Central memory CD8-positive, alpha-beta T cell (primary cell): ENCODE results near the gene BCDIN3D.
"Not testable (repeated sequence)": the region's sequence is repeated elsewhere in the genome, so short reads cannot be mapped to it uniquely, and the experiment has no call there.

Experiments
- ATAC-seq: fragments of 150-1000 bp; cut with Tn5 transposase; replicated peaks from 2 replicates; pipeline ENCODE4 v1.10.0; 2022; ENCODE audit warnings: mild to moderate bottlenecking, moderate FRiP score, moderate number of reproducible peaks; ENCODE audit not compliant: poor library complexity, severe bottlenecking; ENCODE audit errors: extremely low read depth
- DNase-seq, 2 donors: peaks; one replicate each; pipeline ENCODE4 v3.0.0; 2021; ENCODE audit warnings: low spot score in 2 of 2
- H3K27ac Mint-ChIP-seq: one replicate; pipeline ENCODE4 v1.8.0; 2022; ENCODE audit warnings: low read depth, mild to moderate bottlenecking, moderate library complexity, mixed read lengths
- H3K27me3 Mint-ChIP-seq: one replicate; pipeline ENCODE4 v1.8.0; 2022; ENCODE audit warnings: mixed read lengths
- H3K36me3 Mint-ChIP-seq: one replicate; pipeline ENCODE4 v1.8.0; 2022; ENCODE audit warnings: mild to moderate bottlenecking, moderate library complexity, mixed read lengths; ENCODE audit not compliant: insufficient read depth
- H3K4me1 Mint-ChIP-seq: one replicate; pipeline ENCODE4 v1.8.0; 2022; ENCODE audit warnings: mixed read lengths
- H3K4me3 Mint-ChIP-seq: one replicate; pipeline ENCODE4 v1.8.0; 2022; ENCODE audit warnings: mild to moderate bottlenecking, moderate library complexity, mixed read lengths
- H3K9me3 Mint-ChIP-seq: one replicate; pipeline ENCODE4 v1.8.0; 2022; ENCODE audit warnings: mixed read lengths

The BCDIN3D gene

GRCh38 chr12:49872781-49873181, 29.9 kb upstream of the BCDIN3D start:
- DNase-seq, result no peak
- Mint-ChIP-seq H3K27me3 (no peaks in the 10 kb centered on the region), H3K4me3 (no peak overlapping the region), H3K9me3 (peaks cover 2% of the 10 kb centered on the region), H3K27ac (no peak overlapping the region), H3K36me3 (no peaks in the 10 kb centered on the region), H3K4me1 (no peaks in the 10 kb centered on the region)
- no peak for ATAC-seq

DNA sequence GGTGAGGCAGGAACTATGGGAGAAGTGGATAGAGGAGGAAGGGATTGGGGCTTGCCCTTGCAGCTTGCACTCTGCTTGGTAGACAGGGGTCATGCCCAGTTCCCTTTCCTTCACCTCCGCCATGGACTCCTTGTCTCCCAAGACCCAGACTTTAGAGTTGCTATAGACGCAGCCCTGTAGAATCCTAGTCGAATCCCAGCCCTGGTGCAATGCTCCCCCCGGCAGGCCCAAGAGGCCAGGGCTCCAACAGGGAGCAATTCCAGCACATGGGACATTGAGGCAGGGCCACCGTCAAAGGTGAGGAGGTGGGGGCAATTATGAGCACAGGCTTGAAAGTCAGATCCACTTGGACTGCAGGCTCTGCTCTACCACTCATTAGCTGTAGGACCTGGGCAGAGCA, 29.5 kb upstream of the BCDIN3D start:
- Mint-ChIP-seq H3K27me3 (no peaks in the 10 kb centered on the region), H3K4me1 (no peaks in the 10 kb centered on the region), H3K36me3 (no peaks in the 10 kb centered on the region), H3K9me3 (no peaks in the 10 kb centered on the region), H3K4me3 (no peak overlapping the region), H3K27ac (no peak overlapping the region)
- DNase-seq (no peak), ATAC-seq (no peak)

- not testable (repeated sequence) for ATAC-seq, H3K36me3 Mint-ChIP-seq, H3K27me3 Mint-ChIP-seq, H3K4me3 Mint-ChIP-seq, H3K9me3 Mint-ChIP-seq, DNase-seq, H3K27ac Mint-ChIP-seq, H3K4me1 Mint-ChIP-seq
These were observed 28.9 kb upstream of the BCDIN3D start for GRCh38 chr12:49871811-49872251.

DNA sequence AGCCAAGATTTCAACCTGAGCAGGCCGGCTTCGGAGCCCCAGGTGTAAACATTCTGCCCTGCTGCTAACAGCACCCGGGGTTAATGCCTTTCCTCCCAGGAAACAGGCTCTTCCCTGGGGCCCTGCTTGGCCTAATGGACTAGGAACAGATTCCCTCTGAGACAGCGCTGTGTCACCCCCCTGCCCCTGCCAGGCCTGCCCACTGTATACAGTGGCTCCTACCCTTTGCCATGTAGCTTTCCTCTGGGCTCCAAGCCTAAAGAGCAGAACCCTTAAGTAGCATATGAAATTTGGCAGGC, 28.3 kb upstream of the BCDIN3D start:
- ATAC-seq (no peak), DNase-seq (no peak)
- no peaks in the 10 kb centered on the region for H3K36me3 Mint-ChIP-seq
- no peak overlapping the region for H3K4me3 Mint-ChIP-seq
- no peaks in the 10 kb centered on the region for H3K9me3 Mint-ChIP-seq
- no peak overlapping the region for H3K27ac Mint-ChIP-seq
- H3K4me1 Mint-ChIP-seq, result no peaks in the 10 kb centered on the region
- H3K27me3 Mint-ChIP-seq, result no peaks in the 10 kb centered on the region

DNA sequence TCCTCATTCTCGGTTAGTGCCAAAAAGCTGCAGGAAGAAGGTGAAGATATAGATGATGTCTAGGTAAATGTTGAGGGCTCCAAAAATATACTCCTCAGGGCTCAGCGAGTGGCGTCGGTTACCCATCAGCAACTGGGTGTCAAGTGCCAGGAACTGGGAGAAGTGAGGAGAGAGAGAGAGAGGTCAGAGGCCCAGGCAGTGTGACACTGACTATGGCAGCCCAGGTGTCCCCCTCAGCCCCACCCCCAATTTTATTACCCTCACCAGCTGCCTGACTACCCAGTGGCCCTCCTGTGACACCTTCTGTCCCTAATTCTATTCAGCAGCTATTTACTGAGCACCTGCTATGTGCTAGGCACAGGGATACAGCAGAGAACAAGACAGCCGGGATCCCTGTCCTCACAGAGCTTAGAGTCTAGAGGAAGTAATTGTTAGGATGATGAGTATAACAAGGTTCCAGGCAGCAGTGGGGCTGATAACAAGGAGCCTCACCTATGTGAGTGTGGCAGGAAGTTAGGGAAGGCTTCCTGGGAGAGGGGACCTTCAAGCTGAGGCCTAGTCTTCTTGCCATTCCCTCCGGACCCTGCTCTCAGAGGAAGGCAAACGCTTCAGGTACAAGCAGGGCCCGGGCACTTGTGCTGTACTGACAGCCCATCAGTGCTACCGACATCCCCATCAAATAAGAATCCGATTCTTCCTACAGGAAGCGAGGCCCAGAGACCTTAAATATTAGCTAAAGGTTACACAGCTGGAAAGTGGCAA, 27.8 kb upstream of the BCDIN3D start:
- H3K27me3 Mint-ChIP-seq, result peaks cover 4% of the 10 kb centered on the region
- H3K36me3 Mint-ChIP-seq, result no peaks in the 10 kb centered on the region
- H3K9me3 Mint-ChIP-seq, result no peaks in the 10 kb centered on the region

DNA sequence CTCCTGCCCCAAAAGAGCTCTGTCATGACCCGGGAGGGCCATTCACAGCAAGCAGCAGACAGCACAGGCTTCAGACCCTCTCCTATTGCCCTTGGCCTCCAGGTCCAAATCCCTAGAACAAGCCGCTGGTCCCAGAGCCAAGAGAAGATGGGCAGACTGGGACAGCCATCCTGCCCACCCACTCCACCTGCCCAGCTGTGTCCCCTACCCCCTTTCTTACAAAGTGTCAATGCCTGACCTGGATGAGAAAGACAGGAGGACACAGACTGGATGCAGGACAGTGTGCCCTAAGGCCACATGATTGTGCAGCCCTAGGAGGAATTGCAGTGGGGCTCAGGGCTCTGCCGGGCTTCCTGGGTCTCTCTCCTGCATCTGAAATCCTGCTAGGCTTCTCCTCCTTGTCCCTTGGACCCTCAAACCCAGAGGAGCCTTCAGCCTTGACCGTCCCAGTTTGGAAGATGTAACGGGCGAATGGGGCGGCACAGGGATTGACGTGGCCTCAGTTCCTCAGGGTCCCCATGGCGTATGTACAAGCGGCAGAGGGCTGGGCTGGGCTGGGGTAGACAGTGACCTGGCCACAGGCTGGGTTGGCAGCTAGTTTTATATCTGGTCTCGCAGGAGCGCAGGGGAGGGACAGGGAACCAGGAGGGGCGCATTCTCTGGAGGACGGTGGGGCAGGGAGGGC, 27.1 kb upstream of the BCDIN3D start:
- no peaks in the 10 kb centered on the region for H3K9me3 Mint-ChIP-seq
- H3K27me3 Mint-ChIP-seq, result peaks cover 11% of the 10 kb centered on the region
- H3K4me1 Mint-ChIP-seq, result no peaks in the 10 kb centered on the region
- DNase-seq, result no peak
- H3K4me3 Mint-ChIP-seq, result no peak overlapping the region
- H3K27ac Mint-ChIP-seq, result no peak overlapping the region
- ATAC-seq, result no peak
- H3K36me3 Mint-ChIP-seq, result no peaks in the 10 kb centered on the region

More for the DNA sequence above, 27.8 kb upstream of the BCDIN3D start:
- DNase-seq (no peak), ATAC-seq (no peak)
- H3K27ac Mint-ChIP-seq, result no peak overlapping the region
- no peaks in the 10 kb centered on the region for H3K4me1 Mint-ChIP-seq
- H3K4me3 Mint-ChIP-seq, result no peak overlapping the region

GRCh38 chr12:49868952-49869815, 26.3 kb upstream of the BCDIN3D start:
- H3K27ac Mint-ChIP-seq, result no peak overlapping the region
- H3K9me3 Mint-ChIP-seq, result no peaks in the 10 kb centered on the region
- ATAC-seq (no peak), DNase-seq (no peak)
- H3K36me3 Mint-ChIP-seq, result no peaks in the 10 kb centered on the region
- no peaks in the 10 kb centered on the region for H3K4me1 Mint-ChIP-seq
- H3K4me3 Mint-ChIP-seq, result no peak overlapping the region
- peaks cover 19% of the 10 kb centered on the region for H3K27me3 Mint-ChIP-seq

GRCh38 chr12:49868449-49868848, 25.5 kb upstream of the BCDIN3D start:
- H3K27ac Mint-ChIP-seq, result no peak overlapping the region
- DNase-seq (no peak), ATAC-seq (no peak)
- no peaks in the 10 kb centered on the region for H3K36me3 Mint-ChIP-seq
- H3K4me1 Mint-ChIP-seq, result no peaks in the 10 kb centered on the region
- peaks cover 21% of the 10 kb centered on the region for H3K27me3 Mint-ChIP-seq
- no peak overlapping the region for H3K4me3 Mint-ChIP-seq
- H3K9me3 Mint-ChIP-seq, result no peaks in the 10 kb centered on the region

- H3K27ac Mint-ChIP-seq, result no peak overlapping the region
- no peaks in the 10 kb centered on the region for H3K9me3 Mint-ChIP-seq
- H3K4me1 Mint-ChIP-seq, result no peaks in the 10 kb centered on the region
- ATAC-seq (no peak), DNase-seq (no peak)
- H3K36me3 Mint-ChIP-seq, result no peaks in the 10 kb centered on the region
- H3K27me3 Mint-ChIP-seq, result peaks cover 21% of the 10 kb centered on the region
- no peak overlapping the region for H3K4me3 Mint-ChIP-seq
These were observed 24.9 kb upstream of the BCDIN3D start for GRCh38 chr12:49867570-49868341.

- H3K27ac Mint-ChIP-seq, result no peak overlapping the region
- peak; percentile 61 to 71 for DNase-seq
These were observed 24.1 kb upstream of the BCDIN3D start for GRCh38 chr12:49866859-49867569.

GRCh38 chr12:49865782-49866135, 22.9 kb upstream of the BCDIN3D start:
- H3K36me3 Mint-ChIP-seq, result no peaks in the 10 kb centered on the region

More at GRCh38 chr12:49866859-49867569, 24.1 kb upstream of the BCDIN3D start:
- Mint-ChIP-seq H3K9me3 (no peaks in the 10 kb centered on the region), H3K4me3 (no peak overlapping the region), H3K27me3 (peaks cover 21% of the 10 kb centered on the region), H3K36me3 (no peaks in the 10 kb centered on the region), H3K4me1 (no peaks in the 10 kb centered on the region)
- ATAC-seq, result peak; percentile 58

More at GRCh38 chr12:49865782-49866135, 22.9 kb upstream of the BCDIN3D start:
- Mint-ChIP-seq H3K27ac (no peak overlapping the region), H3K4me3 (no peak overlapping the region), H3K9me3 (no peaks in the 10 kb centered on the region), H3K27me3 (peaks cover 21% of the 10 kb centered on the region), H3K4me1 (no peaks in the 10 kb centered on the region)
- DNase-seq, result no peak
- no peak for ATAC-seq
